Ovary (tissue), 9 donors: ENCODE results near the gene IRS1. TPM values are rescaled to one million over a fixed set of nuclear protein-coding genes. Genes with fewer than 3 reads are reported as not detected.

Experiments used
- DNase-seq, 5 donors: peaks; one replicate each; pipeline ENCODE4 v3.0.0-alpha.2; 2019 to 2020
- H3K27ac ChIP-seq, 2 donors: fragments of 200-600 bp; one replicate each; pipeline versions ENCODE4 v1.5.1 to v1.8.0; 2019 to 2022
- H3K27me3 ChIP-seq: fragments of 200-600 bp; one replicate; pipeline ENCODE4 v1.8.0; 2022
- H3K36me3 ChIP-seq: fragments of 200-600 bp; sonication (generic); one replicate; pipeline ENCODE4 v1.5.1; 2019
- H3K4me1 ChIP-seq: one replicate; pipeline ENCODE4 v1.8.1; 2013; ENCODE audit warnings: mild to moderate bottlenecking, moderate library complexity; ENCODE audit not compliant: insufficient read depth
- H3K4me3 ChIP-seq: fragments of 200-600 bp; sonication (generic); one replicate; pipeline ENCODE4 v1.5.1; 2017
- H3K9me3 ChIP-seq, 2 donors: fragments of 200-600 bp in 1 of 2; sonication (generic) in 1 of 2; one replicate each; pipeline versions ENCODE4 v1.5.1 to v1.8.1; 2013 to 2019; ENCODE audit warnings: mild to moderate bottlenecking in 1 of 2, moderate library complexity in 1 of 2
- CTCF ChIP-seq, 3 donors: fragments of 450-650 bp in 2 of 3; fragments of 200-600 bp in 1 of 3; IDR thresholded peaks; one replicate each; pipeline versions ENCODE4 v1.5.1 to v1.8.0; 2016 to 2022; ENCODE audit warnings: antibody characterized with exemption in 3 of 3, mild to moderate bottlenecking in 1 of 3
- EP300 ChIP-seq: sonication (generic); formaldehyde crosslinking; IDR thresholded peaks from one replicate; pipeline ENCODE4 v1.6.1; 2017; ENCODE audit warnings: antibody characterized with exemption
- POLR2A ChIP-seq: fragments of 450-650 bp; IDR thresholded peaks from one replicate; pipeline ENCODE4 v1.6.1; 2017; ENCODE audit warnings: antibody characterized with exemption, mild to moderate bottlenecking, moderate library complexity
- WGBS, 3 donors: extraction: QIAGEN DNeasy Blood & Tissue Kit in 1 of 3; methylation state at CpG; one replicate each; pipeline versions ENCODE4 v1.1.5 to v1.1.7; 2013 to 2017; 5-methylcytosine and 5-hydroxymethylcytosine counted together
- intact Hi-C, 4 donors: fragments of 100-400 bp; cut with DNase I; formaldehyde crosslinking; loops; one replicate each; pipeline versions ENCODE4 v1.11.0 to v1.15.1; 2022 to 2023
- polyA plus RNA-seq, 2 donors: library from polyadenylated mRNA; stranded (reverse); fragments of 200-250 nt in 1 of 2; fragments of 350-450 nt in 1 of 2; fragmentation: Illumina TruSeq in 1 of 2; extraction: RNeasy Lipid Tissue Mini Kit (QIAGEN cat#74804) in 1 of 2; gene quantifications; one replicate each; pipeline ENCODE4 v1.2.3, GENCODE V29; 2013 to 2014
- total RNA-seq, 7 donors: library from RNA; depleted of rRNA in 2 of 7; stranded (reverse); fragments of >200 nt in 2 of 7; fragmentation: NEBNext Ultra II Directional in 3 of 7; extraction: Animal tissue kit (Norgen Biotek cat#: 25700) in 3 of 7; gene quantifications; one replicate each; pipeline versions ENCODE4 v1.1.0 to v1.2.4, GENCODE V29; 2016 to 2023
- donor health status: DM: no; HTN: no; CAD: no; lungs with moderate emphysema.
- donor health status: DM: no; HTN: no; CAD: no.
- donor health status: Bipolar disorder and iron deficiency.
- donor health status: DM: yes; HTN: yes; CAD: no.
- donor health status: DM: no; HTN: no; CAD: no.
- donor health status: DM: yes; HTN: yes; CAD: no.

IRS1 gene
- total and polyA plus RNA-seq, 9 donors = 22.3 to 87.0 (median 44.1) TPM

GRCh38 chr2:226791487-226792081, 8.0 kb downstream of the IRS1 start:
- peaks cover 6% of the 10 kb centered on the region for H3K4me1 ChIP-seq
- no peaks in the 10 kb centered on the region for H3K9me3 ChIP-seq
- H3K27ac ChIP-seq = peak overlapping the region; percentile 90 to 96
- WGBS, 3 donors = 0 to 1% (median 1%) methylated on average over 55 to 56 of the region's 56 CpGs
- TF ChIP-seq EP300 (no peak), CTCF (IDR thresholded peaks at IDR 0.05) (peak; percentile 40 to 88 (median 84)), POLR2A (peak; percentile 58)
- peak overlapping the region; percentile 93 for H3K4me3 ChIP-seq
- intact Hi-C loops = loop anchor here in 2 of 4 donors (5.0 to 10.0 kb wide), 5 partner anchors 47 to 577 kb away; no protein-coding TSS in a partner anchor
- no peaks in the 10 kb centered on the region for H3K27me3 ChIP-seq
- peak; percentile 89 to 94 (median 90) for DNase-seq
- no peaks in the 10 kb centered on the region for H3K36me3 ChIP-seq

GRCh38 chr2:226791056-226791486, 8.5 kb downstream of the IRS1 start:
- Histone ChIP-seq H3K27me3 (no peaks in the 10 kb centered on the region), H3K27ac (peak overlapping the region; percentile 90 to 96), H3K4me1 (peaks cover 9% of the 10 kb centered on the region), H3K4me3 (peak overlapping the region; percentile 93), H3K9me3 (no peaks in the 10 kb centered on the region), H3K36me3 (no peaks in the 10 kb centered on the region)
- 0 to 2% (median 1%) methylated on average over 24 of the region's 24 CpGs for WGBS, 3 donors
- DNase-seq = peak in 3 of 5 donors; percentile 68 to 70 (median 69)
- intact Hi-C loops = loop anchor here in 2 of 4 donors (5.0 to 10.0 kb wide), 5 partner anchors 46 to 576 kb away; no protein-coding TSS in a partner anchor
- TF ChIP-seq EP300 (no peak), POLR2A (no peak), CTCF (IDR thresholded peaks at IDR 0.05) (no peak)

- WGBS, 3 donors = 47 to 50% (median 49%) methylated on average over 2 of the region's 2 CpGs
- DNase-seq = peak in 2 of 5 donors; percentile 33 to 35
- H3K4me1 ChIP-seq = peaks cover 10% of the 10 kb centered on the region
- no peaks in the 10 kb centered on the region for H3K36me3 ChIP-seq
- H3K27me3 ChIP-seq = no peaks in the 10 kb centered on the region
- intact Hi-C loops = loop anchor here in 2 of 4 donors (5.0 to 10.0 kb wide), 5 partner anchors 46 to 576 kb away; no protein-coding TSS in a partner anchor
- H3K4me3 ChIP-seq = no peak overlapping the region
- TF ChIP-seq CTCF (IDR thresholded peaks at IDR 0.05) (no peak), POLR2A (no peak)
- H3K27ac ChIP-seq = peak overlapping the region; percentile 90 to 96
- H3K9me3 ChIP-seq = no peaks in the 10 kb centered on the region
These were observed 9.2 kb downstream of the IRS1 start for GRCh38 chr2:226790431-226790830.

GRCh38 chr2:226790011-226790410, 9.6 kb downstream of the IRS1 start:
- TF ChIP-seq POLR2A = no peak
- TF ChIP-seq EP300 = no peak
- no peak for TF ChIP-seq CTCF (IDR thresholded peaks at IDR 0.05)
- no peak for DNase-seq
- Histone ChIP-seq H3K27me3 (no peaks in the 10 kb centered on the region), H3K27ac (peak overlapping the region in 1 of 2 donors; percentile 90), H3K9me3 (no peaks in the 10 kb centered on the region), H3K4me1 (peaks cover 10% of the 10 kb centered on the region), H3K36me3 (no peaks in the 10 kb centered on the region), H3K4me3 (no peak overlapping the region)
- intact Hi-C loops = loop anchor here in 2 of 4 donors (5.0 to 10.0 kb wide), 5 partner anchors 45 to 575 kb away; no protein-coding TSS in a partner anchor
- 24 to 31% (median 31%) methylated on average over 1 of the region's 1 CpG for WGBS, 3 donors
